Hepatocyte (in vitro differentiated cells): ENCODE results near the gene TMEM44. TPM values are rescaled to one million over a fixed set of nuclear protein-coding genes. Genes with fewer than 3 reads are reported as not detected.
"Not testable (repeated sequence)": the region's sequence is repeated elsewhere in the genome, so short reads cannot be mapped to it uniquely, and the experiment has no call there.

Experiments
- DNase-seq: peaks from one replicate; pipeline ENCODE4 v3.0.0-alpha.2; 2016; ENCODE audit warnings: low spot score
- H2AFZ ChIP-seq: fragments of 200-600 bp; sonication (generic); 2 replicates; pipeline ENCODE4 v1.6.0; 2016; ENCODE audit warnings: antibody characterized with exemption, mild to moderate bottlenecking
- H3K27ac ChIP-seq: fragments of 200-600 bp; sonication (generic); 2 replicates; pipeline ENCODE4 v1.5.1; 2016; ENCODE audit warnings: mild to moderate bottlenecking
- H3K27me3 ChIP-seq: fragments of 200-600 bp; sonication (generic); 2 replicates; pipeline ENCODE4 v1.6.1; 2016
- H3K36me3 ChIP-seq: fragments of 200-600 bp; sonication (generic); replicated peaks from 2 replicates; pipeline ENCODE4 v1.5.1; 2016; ENCODE audit warnings: low read depth; ENCODE audit not compliant: insufficient read depth
- H3K4me1 ChIP-seq: fragments of 200-600 bp; sonication (generic); 2 replicates; pipeline ENCODE4 v1.5.1; 2016; ENCODE audit warnings: mild to moderate bottlenecking, moderate library complexity; ENCODE audit not compliant: insufficient read depth
- H3K4me2 ChIP-seq: fragments of 200-600 bp; sonication (generic); 2 replicates; pipeline ENCODE4 v1.6.0; 2016
- H3K4me3 ChIP-seq: fragments of 200-600 bp; sonication (generic); 2 replicates; pipeline ENCODE4 v1.5.1; 2016; ENCODE audit warnings: mild to moderate bottlenecking
- H3K79me2 ChIP-seq: fragments of 200-600 bp; sonication (generic); 2 replicates; pipeline ENCODE4 v1.6.0; 2017; ENCODE audit warnings: mild to moderate bottlenecking
- H3K9me2 ChIP-seq: fragments of 200-600 bp; sonication (generic); replicated peaks from 2 replicates; pipeline ENCODE4 v1.6.0; 2017; ENCODE audit warnings: mild to moderate bottlenecking; ENCODE audit not compliant: insufficient read depth
- H3K9me3 ChIP-seq: fragments of 200-600 bp; sonication (generic); 2 replicates; pipeline ENCODE4 v1.5.1; 2016; ENCODE audit warnings: low read depth, mild to moderate bottlenecking
- H4K20me1 ChIP-seq: fragments of 200-600 bp; sonication (generic); 2 replicates; pipeline ENCODE4 v1.6.0; 2016; ENCODE audit warnings: mild to moderate bottlenecking; ENCODE audit not compliant: insufficient read depth, poor library complexity, severe bottlenecking
- EZH2 ChIP-seq: fragments of 200-600 bp; sonication (generic); IDR thresholded peaks from 2 replicates; pipeline ENCODE4 v1.6.1; 2016; ENCODE audit warnings: antibody characterized with exemption, mild to moderate bottlenecking, borderline replicate concordance
- EZH2phosphoT487 ChIP-seq: fragments of 200-600 bp; sonication (generic); IDR thresholded peaks from one replicate; pipeline ENCODE4 v1.6.1; 2018; ENCODE audit warnings: antibody characterized with exemption, mild to moderate bottlenecking, low read depth, moderate library complexity; ENCODE audit not compliant: unreplicated experiment, severe bottlenecking
- WGBS: methylation state at CpG from one replicate; pipeline ENCODE4 v1.1.6; 2016; ENCODE audit warnings: low lambda C conversion rate; ENCODE audit errors: missing lambda C conversion rate; 5-methylcytosine and 5-hydroxymethylcytosine counted together
- polyA plus RNA-seq: library from polyadenylated mRNA; unstranded; fragments of >200 nt; fragmentation: Nextera tagmentation; extraction: Ambion mirVana; gene quantifications from 2 replicates; pipeline ENCODE4 v1.2.1, GENCODE V29; 2016
- total RNA-seq: library from RNA; depleted of rRNA; stranded (reverse); fragments of >200 nt; gene quantifications from 2 replicates; pipeline ENCODE4 v1.2.3, GENCODE V29; 2014
- TF ChIP-seq, protein P1 (sequence below): fragments of 200-600 bp; sonication (generic); IDR thresholded peaks from 2 replicates; pipeline ENCODE4 v1.5.1; 2016; ENCODE audit warnings: antibody characterized with exemption, mild to moderate bottlenecking; ENCODE audit not compliant: poor library complexity

The TMEM44 gene
- total and polyA plus RNA-seq, 2 experiments from 2014 or later: 6.6 to 9.1 TPM

- Histone ChIP-seq H2AFZ (no peak overlapping the region), H3K4me2 (no peak overlapping the region), H4K20me1 (no peaks in the 10 kb centered on the region), H3K4me1 (no peaks in the 10 kb centered on the region), H3K79me2 (no peaks in the 10 kb centered on the region), H3K36me3 (no peaks in the 10 kb centered on the region), H3K27ac (no peak overlapping the region), H3K27me3 (no peaks in the 10 kb centered on the region), H3K9me2 (no peaks in the 10 kb centered on the region), H3K4me3 (no peak overlapping the region), H3K9me3 (no peaks in the 10 kb centered on the region)
- TF ChIP-seq EZH2phosphoT487 (no peak), EZH2 (no peak)
- TF ChIP-seq, protein P1, sequence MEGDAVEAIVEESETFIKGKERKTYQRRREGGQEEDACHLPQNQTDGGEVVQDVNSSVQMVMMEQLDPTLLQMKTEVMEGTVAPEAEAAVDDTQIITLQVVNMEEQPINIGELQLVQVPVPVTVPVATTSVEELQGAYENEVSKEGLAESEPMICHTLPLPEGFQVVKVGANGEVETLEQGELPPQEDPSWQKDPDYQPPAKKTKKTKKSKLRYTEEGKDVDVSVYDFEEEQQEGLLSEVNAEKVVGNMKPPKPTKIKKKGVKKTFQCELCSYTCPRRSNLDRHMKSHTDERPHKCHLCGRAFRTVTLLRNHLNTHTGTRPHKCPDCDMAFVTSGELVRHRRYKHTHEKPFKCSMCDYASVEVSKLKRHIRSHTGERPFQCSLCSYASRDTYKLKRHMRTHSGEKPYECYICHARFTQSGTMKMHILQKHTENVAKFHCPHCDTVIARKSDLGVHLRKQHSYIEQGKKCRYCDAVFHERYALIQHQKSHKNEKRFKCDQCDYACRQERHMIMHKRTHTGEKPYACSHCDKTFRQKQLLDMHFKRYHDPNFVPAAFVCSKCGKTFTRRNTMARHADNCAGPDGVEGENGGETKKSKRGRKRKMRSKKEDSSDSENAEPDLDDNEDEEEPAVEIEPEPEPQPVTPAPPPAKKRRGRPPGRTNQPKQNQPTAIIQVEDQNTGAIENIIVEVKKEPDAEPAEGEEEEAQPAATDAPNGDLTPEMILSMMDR: no peak
- DNase-seq: no peak
- 81% methylated on average over 10 of the region's 10 CpGs for WGBS
These were observed 25.4 kb downstream of the TMEM44 start for GRCh38 chr3:194607592-194608389.

- Histone ChIP-seq H3K36me3 (no peaks in the 10 kb centered on the region), H3K79me2 (no peaks in the 10 kb centered on the region), H3K27ac (no peak overlapping the region), H3K9me2 (no peaks in the 10 kb centered on the region), H3K4me1 (no peaks in the 10 kb centered on the region), H3K4me2 (no peak overlapping the region), H3K27me3 (no peaks in the 10 kb centered on the region), H3K9me3 (no peaks in the 10 kb centered on the region), H4K20me1 (no peaks in the 10 kb centered on the region), H2AFZ (no peak overlapping the region), H3K4me3 (no peak overlapping the region)
- 79% methylated on average over 3 of the region's 3 CpGs for WGBS
- TF ChIP-seq, protein P1: no peak
- TF ChIP-seq EZH2: no peak
- TF ChIP-seq EZH2phosphoT487: no peak
- DNase-seq: no peak
These were observed 26.3 kb downstream of the TMEM44 start for GRCh38 chr3:194606941-194607340.

DNA sequence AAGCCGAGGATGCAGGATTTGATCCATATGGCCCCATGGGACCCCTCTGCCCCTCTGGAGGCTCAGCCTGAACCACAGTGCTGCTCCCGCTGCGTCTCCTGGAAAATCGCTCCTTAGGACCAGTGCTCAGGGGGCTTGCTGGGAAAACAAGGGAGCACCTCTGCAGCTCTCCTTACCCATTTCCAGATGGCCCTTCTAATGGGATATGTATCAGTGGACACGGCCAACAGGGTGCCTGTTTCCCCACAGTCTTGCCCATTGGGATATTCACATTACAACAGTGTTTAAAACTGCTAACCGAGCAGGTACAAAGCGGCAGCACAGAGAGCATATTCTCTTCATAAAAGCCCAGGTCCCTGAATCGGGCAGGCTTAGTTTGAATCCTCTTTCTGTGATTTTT is 27.1 kb downstream of the TMEM44 start:
- no peaks in the 10 kb centered on the region for H4K20me1 ChIP-seq
- no peak overlapping the region for H3K4me3 ChIP-seq
- no peaks in the 10 kb centered on the region for H3K36me3 ChIP-seq
- no peaks in the 10 kb centered on the region for H3K79me2 ChIP-seq
- no peaks in the 10 kb centered on the region for H3K9me2 ChIP-seq
- H3K4me2 ChIP-seq: no peak overlapping the region
- TF ChIP-seq, protein P1: no peak
- TF ChIP-seq EZH2phosphoT487: no peak
- H3K4me1 ChIP-seq: no peaks in the 10 kb centered on the region
- no peak for DNase-seq
- H3K27me3 ChIP-seq: no peaks in the 10 kb centered on the region
- H3K9me3 ChIP-seq: no peaks in the 10 kb centered on the region
- no peak overlapping the region for H2AFZ ChIP-seq
- WGBS: 95% methylated on average over 7 of the region's 8 CpGs
- no peak overlapping the region for H3K27ac ChIP-seq

DNA sequence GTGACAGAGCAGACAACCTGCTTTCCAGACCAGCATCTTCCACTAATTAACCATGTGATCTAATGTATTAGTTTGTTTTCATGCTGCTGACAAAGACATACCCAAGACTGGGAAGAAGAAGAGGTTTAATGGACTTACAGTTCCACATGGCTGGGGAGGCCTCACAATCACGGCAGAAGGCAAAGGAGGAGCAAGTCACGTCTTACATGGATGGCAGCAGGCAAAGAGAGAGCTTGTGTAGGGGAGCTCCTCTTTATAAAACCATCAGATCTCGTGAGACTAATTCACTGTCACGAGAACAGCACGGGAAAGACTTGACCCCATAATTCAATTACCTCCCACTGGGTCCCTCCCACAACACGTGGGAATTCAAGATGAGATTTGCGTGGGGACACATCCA is 27.9 kb downstream of the TMEM44 start:
- not testable (repeated sequence) for H3K27ac ChIP-seq, H3K4me2 ChIP-seq, H3K4me1 ChIP-seq, H3K79me2 ChIP-seq, H3K9me2 ChIP-seq, H3K27me3 ChIP-seq, H3K9me3 ChIP-seq, H3K4me3 ChIP-seq, H4K20me1 ChIP-seq, H3K36me3 ChIP-seq, DNase-seq, H2AFZ ChIP-seq
- WGBS: 98% methylated on average over 7 of the region's 7 CpGs
